ENCODE results near the gene PIK3R2. TPM values are rescaled to one million over a fixed set of nuclear protein-coding genes. Genes with fewer than 3 reads are reported as not detected.

PIK3R2 gene
- total RNA-seq, 1 experiment from 2014 or later, result 38.1 TPM

DNA sequence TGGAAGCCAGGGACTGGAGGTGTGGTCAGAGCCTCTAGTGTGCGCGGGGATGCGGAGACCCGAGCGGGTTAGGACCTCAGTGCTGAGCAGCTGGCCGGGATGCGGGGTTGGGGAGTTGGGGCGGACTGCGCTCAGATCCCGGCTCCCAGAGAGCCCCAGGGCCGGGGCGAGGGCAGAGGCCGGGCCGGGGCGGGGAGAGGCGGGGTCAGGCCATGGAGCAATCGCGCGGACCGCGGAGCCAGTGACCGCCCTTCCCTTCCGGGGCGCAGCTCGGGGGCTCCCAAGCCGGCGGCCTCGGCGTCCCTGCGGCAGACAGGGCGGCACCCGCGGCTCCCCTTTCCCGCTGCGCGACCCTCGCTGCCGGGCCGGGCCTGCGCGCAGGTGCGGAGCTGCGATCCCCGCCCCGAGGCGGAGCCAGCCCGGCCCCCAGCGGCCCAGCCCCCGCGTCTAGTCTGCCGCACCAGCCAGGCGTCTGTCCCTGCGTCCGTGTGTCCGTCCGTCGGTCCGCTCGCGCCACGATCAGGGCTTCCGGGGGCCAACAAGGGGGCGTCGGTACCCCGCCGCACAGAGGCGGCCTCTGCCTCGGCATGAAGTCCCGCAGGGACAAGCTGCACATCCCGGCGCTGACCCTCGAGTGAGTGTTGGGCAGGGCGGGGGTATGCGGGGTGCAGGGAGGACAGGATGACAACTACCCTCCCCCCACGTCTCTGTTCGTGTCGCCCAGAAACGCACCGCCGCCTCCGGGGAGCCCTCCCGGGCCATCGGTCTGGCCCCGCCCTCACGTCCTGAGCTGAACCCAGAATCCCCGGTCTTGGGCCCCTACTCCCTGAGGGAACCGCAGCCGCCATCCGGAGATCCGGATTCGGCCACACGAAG, 43.0 kb upstream of the PIK3R2 start:
- intact Hi-C loops (cut with micrococcal nuclease; ENCODE audit: unreplicated experiment), result loop anchor here (5.0 kb wide), 2 partner anchors 42 to 57 kb away; partner anchors contain the start of gene PIK3R2
- BruUV-seq (replicated peaks), result no TSS peak
- Histone ChIP-seq H3K36me3 (ENCODE audit: insufficient read depth, low read length, poor library complexity, severe bottlenecking) (no peaks in the 10 kb centered on the region), H3K9me3 (ENCODE audit: low read depth, low read length, poor library complexity, severe bottlenecking) (no peaks in the 10 kb centered on the region), H3K27ac (ENCODE audit: low read depth, low read length, poor library complexity, severe bottlenecking) (no peak overlapping the region), H3K4me3 (ENCODE audit: low read depth, low read length, poor library complexity, severe bottlenecking) (peak overlapping the region; percentile 61), H3K27me3 (replicated peaks; ENCODE audit: insufficient read depth, low read depth, low read length, poor library complexity) (no peaks in the 10 kb centered on the region), H3K4me1 (ENCODE audit: insufficient read depth, low read length, poor library complexity, severe bottlenecking) (peaks cover 6% of the 10 kb centered on the region)
- no peak for TF ChIP-seq EZH2 (IDR thresholded peaks at IDR 0.05; ENCODE audit: borderline replicate concordance, low read depth, low read length, poor library complexity, severe bottlenecking)
- TF ChIP-seq, protein P1, sequence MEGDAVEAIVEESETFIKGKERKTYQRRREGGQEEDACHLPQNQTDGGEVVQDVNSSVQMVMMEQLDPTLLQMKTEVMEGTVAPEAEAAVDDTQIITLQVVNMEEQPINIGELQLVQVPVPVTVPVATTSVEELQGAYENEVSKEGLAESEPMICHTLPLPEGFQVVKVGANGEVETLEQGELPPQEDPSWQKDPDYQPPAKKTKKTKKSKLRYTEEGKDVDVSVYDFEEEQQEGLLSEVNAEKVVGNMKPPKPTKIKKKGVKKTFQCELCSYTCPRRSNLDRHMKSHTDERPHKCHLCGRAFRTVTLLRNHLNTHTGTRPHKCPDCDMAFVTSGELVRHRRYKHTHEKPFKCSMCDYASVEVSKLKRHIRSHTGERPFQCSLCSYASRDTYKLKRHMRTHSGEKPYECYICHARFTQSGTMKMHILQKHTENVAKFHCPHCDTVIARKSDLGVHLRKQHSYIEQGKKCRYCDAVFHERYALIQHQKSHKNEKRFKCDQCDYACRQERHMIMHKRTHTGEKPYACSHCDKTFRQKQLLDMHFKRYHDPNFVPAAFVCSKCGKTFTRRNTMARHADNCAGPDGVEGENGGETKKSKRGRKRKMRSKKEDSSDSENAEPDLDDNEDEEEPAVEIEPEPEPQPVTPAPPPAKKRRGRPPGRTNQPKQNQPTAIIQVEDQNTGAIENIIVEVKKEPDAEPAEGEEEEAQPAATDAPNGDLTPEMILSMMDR (conservative IDR thresholded peaks at IDR 0.05; ENCODE audit: low read depth, low read length), result no peak
- no peak for DNase-seq (ENCODE audit: low spot score)
- CTCF ChIA-PET, result interaction anchor here (0.6 kb wide), 1 partner anchor 160 kb away, joined by 9 read pairs; no protein-coding TSS in a partner anchor
- POLR2A ChIA-PET (ENCODE audit: low non-redundant PET), result no interaction called here

DNA sequence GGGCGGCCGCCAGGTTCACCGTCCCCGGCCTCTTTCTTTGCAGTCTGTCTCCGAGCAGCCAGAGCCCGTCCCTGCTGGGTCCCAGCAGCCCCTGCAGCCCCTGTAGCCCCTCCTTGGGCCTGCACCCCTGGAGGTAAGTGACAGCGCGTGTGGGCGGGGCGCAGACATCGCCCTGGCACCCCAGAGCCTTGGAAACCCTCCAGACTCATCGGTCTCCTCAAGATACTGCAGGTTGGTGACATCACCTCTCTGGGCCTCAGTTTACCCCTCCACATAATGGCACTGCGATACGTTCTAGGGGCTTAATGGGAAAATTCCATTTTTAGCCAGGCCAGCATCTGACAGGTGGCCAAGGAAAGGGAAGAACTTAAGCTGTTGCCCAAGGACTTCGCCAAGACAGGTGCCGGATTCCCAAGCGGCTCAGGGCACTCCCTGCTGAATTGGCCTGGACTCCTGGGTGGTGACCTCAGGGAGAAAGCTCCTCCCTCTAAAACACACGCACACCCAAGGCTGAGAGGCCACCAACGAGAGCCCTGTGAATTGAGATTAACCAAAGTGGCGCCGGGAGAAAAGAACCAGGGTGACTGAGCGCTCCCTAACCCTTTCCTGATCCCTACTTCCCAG, 42.2 kb upstream of the PIK3R2 start:
- no peak overlapping the region for H3K27ac ChIP-seq (ENCODE audit: low read depth, low read length, poor library complexity, severe bottlenecking)
- H3K27me3 ChIP-seq (replicated peaks; ENCODE audit: insufficient read depth, low read depth, low read length, poor library complexity), result no peaks in the 10 kb centered on the region
- CTCF ChIA-PET, result no interaction called here
- TF ChIP-seq, protein P1 (conservative IDR thresholded peaks at IDR 0.05; ENCODE audit: low read depth, low read length), result no peak
- TF ChIP-seq EZH2 (IDR thresholded peaks at IDR 0.05; ENCODE audit: borderline replicate concordance, low read depth, low read length, poor library complexity, severe bottlenecking), result no peak
- BruUV-seq (replicated peaks), result no TSS peak
- POLR2A ChIA-PET (ENCODE audit: low non-redundant PET), result no interaction called here
- intact Hi-C loops (cut with micrococcal nuclease; ENCODE audit: unreplicated experiment), result loop anchor here (5.0 kb wide), 2 partner anchors 42 to 57 kb away; partner anchors contain the start of gene PIK3R2
- H3K9me3 ChIP-seq (ENCODE audit: low read depth, low read length, poor library complexity, severe bottlenecking), result no peaks in the 10 kb centered on the region
- no peak for DNase-seq (ENCODE audit: low spot score)
- no peaks in the 10 kb centered on the region for H3K36me3 ChIP-seq (ENCODE audit: insufficient read depth, low read length, poor library complexity, severe bottlenecking)
- peak overlapping the region; percentile 61 for H3K4me3 ChIP-seq (ENCODE audit: low read depth, low read length, poor library complexity, severe bottlenecking)
- H3K4me1 ChIP-seq (ENCODE audit: insufficient read depth, low read length, poor library complexity, severe bottlenecking), result peaks cover 6% of the 10 kb centered on the region

DNA sequence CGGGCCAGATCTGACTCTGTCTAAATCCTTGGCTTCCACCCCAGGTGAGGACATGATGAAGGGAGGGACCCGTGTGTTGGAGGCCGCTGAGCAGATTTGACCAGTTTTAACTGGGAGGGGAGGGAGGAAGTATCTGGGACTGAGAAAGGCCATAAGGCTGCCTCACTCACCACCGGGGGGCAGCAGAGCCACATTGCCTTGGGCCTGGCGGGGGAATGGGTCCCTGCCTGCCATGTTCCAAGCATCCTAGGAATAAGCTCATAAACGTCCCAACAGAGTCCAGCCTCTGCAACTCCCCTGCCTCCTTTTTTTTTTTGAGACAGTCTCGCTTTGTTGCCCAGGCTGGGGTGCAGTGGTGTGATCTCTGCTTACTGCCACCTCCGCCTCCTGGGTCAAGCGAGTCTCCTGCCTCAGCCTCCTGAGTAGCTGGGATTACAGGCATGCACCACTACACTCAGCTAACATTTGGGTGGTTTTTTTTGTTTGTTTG, 39.9 kb upstream of the PIK3R2 start:
- no peaks in the 10 kb centered on the region for H3K9me3 ChIP-seq (ENCODE audit: low read depth, low read length, poor library complexity, severe bottlenecking)
- TF ChIP-seq, protein P1 (conservative IDR thresholded peaks at IDR 0.05; ENCODE audit: low read depth, low read length), result peak; percentile 84
- TF ChIP-seq EZH2 (IDR thresholded peaks at IDR 0.05; ENCODE audit: borderline replicate concordance, low read depth, low read length, poor library complexity, severe bottlenecking), result no peak
- H3K27ac ChIP-seq (ENCODE audit: low read depth, low read length, poor library complexity, severe bottlenecking), result no peak overlapping the region
- intact Hi-C loops (cut with micrococcal nuclease; ENCODE audit: unreplicated experiment), result loop anchor here (2.0 to 5.0 kb wide), 3 partner anchors 39 to 138 kb away; partner anchors contain the start of gene PIK3R2
- H3K27me3 ChIP-seq (replicated peaks; ENCODE audit: insufficient read depth, low read depth, low read length, poor library complexity), result no peaks in the 10 kb centered on the region
- CTCF ChIA-PET, result interaction anchor here (0.5 to 1.9 kb wide), 20 partner anchors 9 to 216 kb away, joined by 3 to 23 read pairs (median 4); partner anchors contain the start of genes ARRDC2, MAST3 and PIK3R2
- BruUV-seq (replicated peaks), result no TSS peak
- H3K4me1 ChIP-seq (ENCODE audit: insufficient read depth, low read length, poor library complexity, severe bottlenecking), result peaks cover 10% of the 10 kb centered on the region
- POLR2A ChIA-PET (ENCODE audit: low non-redundant PET), result no interaction called here
- H3K36me3 ChIP-seq (ENCODE audit: insufficient read depth, low read length, poor library complexity, severe bottlenecking), result no peaks in the 10 kb centered on the region
- DNase-seq (ENCODE audit: low spot score), result peak; percentile 86
- H3K4me3 ChIP-seq (ENCODE audit: low read depth, low read length, poor library complexity, severe bottlenecking), result no peak overlapping the region

All from A673 (cell line).